GM23338 (cell line): ENCODE results near the gene HDAC9. TPM values are rescaled to one million over a fixed set of nuclear protein-coding genes. Genes with fewer than 3 reads are reported as not detected.

Experiments used
- ATAC-seq: fragments of 200-7000 bp; cut with Tn5 transposase; 3 replicates; pipeline ENCODE4 v1.9.1; 2020
- DNase-seq: peaks from one replicate; pipeline ENCODE4 v3.0.0-alpha.2; 2015; ENCODE audit warnings: low spot score
- H2AFZ ChIP-seq: fragments of 200-600 bp; sonication (generic); 2 replicates; pipeline ENCODE4 v1.8.0; 2016; ENCODE audit warnings: antibody characterized with exemption, mild to moderate bottlenecking, moderate library complexity
- H3F3A ChIP-seq: fragments of 200-600 bp; sonication (generic); replicated peaks from 2 replicates; pipeline ENCODE4 v1.8.0; 2017; ENCODE audit warnings: antibody characterized with exemption, mixed run types, low read depth
- H3K27ac ChIP-seq: fragments of 200-600 bp; sonication (generic); 2 replicates; pipeline ENCODE4 v1.6.1; 2016; ENCODE audit warnings: low read depth
- H3K27me3 ChIP-seq: fragments of 200-600 bp; sonication (generic); 2 replicates; pipeline ENCODE4 v1.8.0; 2016; ENCODE audit warnings: mild to moderate bottlenecking, mixed run types, moderate library complexity; ENCODE audit not compliant: insufficient read depth
- H3K36me3 ChIP-seq: fragments of 200-600 bp; sonication (generic); 2 replicates; pipeline ENCODE4 v1.8.0; 2016; ENCODE audit warnings: mild to moderate bottlenecking; ENCODE audit not compliant: insufficient read depth
- H3K4me1 ChIP-seq: fragments of 200-600 bp; sonication (generic); 2 replicates; pipeline ENCODE4 v1.8.0; 2016; ENCODE audit warnings: mild to moderate bottlenecking, moderate library complexity; ENCODE audit not compliant: insufficient read depth
- H3K4me2 ChIP-seq: fragments of 200-600 bp; sonication (generic); 2 replicates; pipeline ENCODE4 v1.7.1; 2017; ENCODE audit warnings: mixed run types
- H3K4me3 ChIP-seq: fragments of 200-600 bp; sonication (generic); 2 replicates; pipeline ENCODE4 v1.6.1; 2016; ENCODE audit warnings: mixed run types
- H3K79me2 ChIP-seq: fragments of 200-600 bp; sonication (generic); replicated peaks from 2 replicates; pipeline ENCODE4 v1.8.0; 2017; ENCODE audit warnings: mild to moderate bottlenecking; ENCODE audit not compliant: insufficient read depth
- H3K9me2 ChIP-seq: fragments of 200-600 bp; sonication (generic); 2 replicates; pipeline ENCODE4 v1.8.0; 2017; ENCODE audit not compliant: insufficient read depth
- H4K20me1 ChIP-seq: fragments of 200-600 bp; sonication (generic); replicated peaks from 2 replicates; pipeline ENCODE4 v1.8.0; 2017; ENCODE audit warnings: mild to moderate bottlenecking; ENCODE audit not compliant: insufficient read depth
- H3K27ac Mint-ChIP-seq: 2 replicates; pipeline ENCODE4 v1.8.0; 2020; ENCODE audit warnings: inconsistent platforms, mild to moderate bottlenecking, moderate library complexity, mixed read lengths
- H3K27me3 Mint-ChIP-seq: 3 replicates; pipeline ENCODE4 v1.8.0; 2022; ENCODE audit warnings: low read depth, mild to moderate bottlenecking, moderate library complexity, mixed read lengths, inconsistent platforms; ENCODE audit not compliant: insufficient read depth, poor library complexity
- H3K36me3 Mint-ChIP-seq: 3 replicates; pipeline ENCODE4 v1.8.0; 2021; ENCODE audit warnings: low read depth, mild to moderate bottlenecking, inconsistent platforms, moderate library complexity, mixed read lengths
- H3K4me1 Mint-ChIP-seq: 3 replicates; pipeline ENCODE4 v1.8.0; 2020; ENCODE audit warnings: mild to moderate bottlenecking, inconsistent platforms, mixed read lengths
- H3K4me3 Mint-ChIP-seq: 3 replicates; pipeline ENCODE4 v1.8.0; 2021; ENCODE audit warnings: moderate library complexity, mild to moderate bottlenecking, inconsistent platforms, mixed read lengths
- H3K9me3 Mint-ChIP-seq: 3 replicates; pipeline ENCODE4 v1.8.0; 2020; ENCODE audit warnings: moderate library complexity, mild to moderate bottlenecking, inconsistent platforms, mixed read lengths
- CREB1 ChIP-seq: fragments of 250-450 bp; sonication (Bioruptor Pico); IDR thresholded peaks from 2 replicates; pipeline ENCODE4 v1.5.0; 2020; ENCODE audit warnings: low read depth, mild to moderate bottlenecking, moderate library complexity
- EZH2 ChIP-seq: fragments of 200-600 bp; sonication (generic); IDR thresholded peaks from one replicate; pipeline ENCODE4 v1.8.0; 2017; ENCODE audit warnings: antibody characterized with exemption, mild to moderate bottlenecking, low read depth; ENCODE audit not compliant: unreplicated experiment
- EZH2phosphoT487 ChIP-seq: fragments of 200-600 bp; sonication (generic); IDR thresholded peaks from one replicate; pipeline ENCODE4 v1.8.1; 2018; ENCODE audit warnings: antibody characterized with exemption; ENCODE audit not compliant: unreplicated experiment
- JUNB ChIP-seq: IDR thresholded peaks from one replicate; pipeline ENCODE4 v1.6.1; 2016; ENCODE audit warnings: antibody characterized with exemption; ENCODE audit not compliant: unreplicated experiment
- NANOG ChIP-seq: IDR thresholded peaks from 2 replicates; pipeline ENCODE4 v1.6.1; 2016; ENCODE audit warnings: antibody characterized with exemption, borderline replicate concordance
- POLR2AphosphoS5 ChIP-seq: IDR thresholded peaks from 2 replicates; pipeline ENCODE4 v1.6.1; 2016; ENCODE audit warnings: antibody characterized with exemption, low read depth
- REST ChIP-seq: IDR thresholded peaks from one replicate; pipeline ENCODE4 v1.6.1; 2018; ENCODE audit warnings: antibody characterized with exemption; ENCODE audit not compliant: unreplicated experiment
- STAT1 ChIP-seq: IDR thresholded peaks from one replicate; pipeline ENCODE4 v1.6.1; 2016; ENCODE audit warnings: antibody characterized with exemption; ENCODE audit not compliant: unreplicated experiment
- ZNF114 ChIP-seq: fragments of 250-450 bp; sonication (Bioruptor Pico); IDR thresholded peaks from 2 replicates; pipeline ENCODE4 v1.5.0; 2020; ENCODE audit warnings: mild to moderate bottlenecking, moderate library complexity
- ZNF331 ChIP-seq: fragments of 250-450 bp; sonication (Bioruptor Pico); IDR thresholded peaks from 2 replicates; pipeline ENCODE4 v1.5.0; 2020; ENCODE audit warnings: low read depth, mild to moderate bottlenecking, moderate library complexity
- polyA plus RNA-seq: library from polyadenylated mRNA; unstranded; fragments of >200 nt; fragmentation: Nextera tagmentation; extraction: Ambion mirVana; gene quantifications from 2 replicates; pipeline ENCODE4 v1.2.1, GENCODE V29; 2016
- total RNA-seq: library from RNA; depleted of rRNA; stranded (reverse); fragments of >200 nt; shearing (Covaris generic); gene quantifications from 2 replicates; pipeline ENCODE4 v1.2.3, GENCODE V29; 2014
- TF ChIP-seq, protein P1 (sequence below): IDR thresholded peaks from 2 replicates; pipeline ENCODE4 v1.6.1; 2016; ENCODE audit warnings: antibody characterized with exemption
- TF ChIP-seq, protein P2 (sequence below), 2 experiments: fragments of 200-600 bp in 1 of 2; sonication (generic) in 1 of 2; conservative IDR thresholded peaks; 2 replicates each; pipeline versions ENCODE4 v1.5.1 to v1.6.1; 2016 to 2017; ENCODE audit warnings: antibody characterized with exemption in 2 of 2, low read depth in 2 of 2, mild to moderate bottlenecking in 2 of 2, moderate library complexity in 1 of 2
- TF ChIP-seq, protein P3 (sequence below): fragments of 250-450 bp; sonication (Bioruptor Pico); IDR thresholded peaks from 2 replicates; pipeline ENCODE4 v1.5.0; 2020; ENCODE audit warnings: mild to moderate bottlenecking, moderate library complexity

Gene HDAC9
- total and polyA plus RNA-seq, 2 experiments from 2014 or later, result 8.3 to 18.5 TPM

DNA sequence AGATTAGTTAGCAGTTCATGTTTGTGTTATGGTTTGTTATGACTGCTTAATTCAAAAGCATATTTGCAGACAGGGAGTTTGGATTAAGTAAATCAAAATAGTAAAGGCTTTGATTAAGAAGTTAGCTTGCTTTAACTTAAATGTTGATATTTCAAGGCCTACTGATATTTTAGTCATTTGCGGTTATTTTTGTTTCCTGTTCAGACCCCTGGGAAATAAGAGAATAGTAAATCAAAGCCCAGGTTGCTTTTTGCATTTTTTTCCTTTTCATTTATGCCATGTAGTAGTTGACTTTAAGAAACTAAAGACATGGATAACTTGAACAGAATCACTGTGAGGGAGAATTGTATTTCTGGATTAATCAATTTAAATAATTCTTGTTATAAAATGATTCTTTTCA is 77.3 kb downstream of the HDAC9 start:
- Mint-ChIP-seq H3K4me1 (peaks cover 7% of the 10 kb centered on the region), H3K4me3 (no peak overlapping the region), H3K27ac (no peak overlapping the region), H3K9me3 (no peaks in the 10 kb centered on the region), H3K36me3 (peaks cover 5% of the 10 kb centered on the region; the same call in 1 of the 3 replicates), H3K27me3 (no peaks in the 10 kb centered on the region)
- Histone ChIP-seq H3K79me2 (no peaks in the 10 kb centered on the region), H3K27me3 (no peaks in the 10 kb centered on the region), H4K20me1 (no peaks in the 10 kb centered on the region), H3K4me2 (no peak overlapping the region), H3K27ac (no peak overlapping the region), H3K4me1 (no peaks in the 10 kb centered on the region), H3F3A (no peaks in the 10 kb centered on the region), H2AFZ (no peak overlapping the region), H3K9me2 (no peaks in the 10 kb centered on the region), H3K36me3 (no peaks in the 10 kb centered on the region), H3K4me3 (no peak overlapping the region)
- TF ChIP-seq ZNF331 (CRISPR knock-in tag), result no peak
- TF ChIP-seq CREB1 (CRISPR knock-in tag), result no peak
- TF ChIP-seq, protein P1, sequence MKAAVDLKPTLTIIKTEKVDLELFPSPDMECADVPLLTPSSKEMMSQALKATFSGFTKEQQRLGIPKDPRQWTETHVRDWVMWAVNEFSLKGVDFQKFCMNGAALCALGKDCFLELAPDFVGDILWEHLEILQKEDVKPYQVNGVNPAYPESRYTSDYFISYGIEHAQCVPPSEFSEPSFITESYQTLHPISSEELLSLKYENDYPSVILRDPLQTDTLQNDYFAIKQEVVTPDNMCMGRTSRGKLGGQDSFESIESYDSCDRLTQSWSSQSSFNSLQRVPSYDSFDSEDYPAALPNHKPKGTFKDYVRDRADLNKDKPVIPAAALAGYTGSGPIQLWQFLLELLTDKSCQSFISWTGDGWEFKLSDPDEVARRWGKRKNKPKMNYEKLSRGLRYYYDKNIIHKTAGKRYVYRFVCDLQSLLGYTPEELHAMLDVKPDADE, result no peak
- TF ChIP-seq JUNB, result no peak
- TF ChIP-seq, protein P2, sequence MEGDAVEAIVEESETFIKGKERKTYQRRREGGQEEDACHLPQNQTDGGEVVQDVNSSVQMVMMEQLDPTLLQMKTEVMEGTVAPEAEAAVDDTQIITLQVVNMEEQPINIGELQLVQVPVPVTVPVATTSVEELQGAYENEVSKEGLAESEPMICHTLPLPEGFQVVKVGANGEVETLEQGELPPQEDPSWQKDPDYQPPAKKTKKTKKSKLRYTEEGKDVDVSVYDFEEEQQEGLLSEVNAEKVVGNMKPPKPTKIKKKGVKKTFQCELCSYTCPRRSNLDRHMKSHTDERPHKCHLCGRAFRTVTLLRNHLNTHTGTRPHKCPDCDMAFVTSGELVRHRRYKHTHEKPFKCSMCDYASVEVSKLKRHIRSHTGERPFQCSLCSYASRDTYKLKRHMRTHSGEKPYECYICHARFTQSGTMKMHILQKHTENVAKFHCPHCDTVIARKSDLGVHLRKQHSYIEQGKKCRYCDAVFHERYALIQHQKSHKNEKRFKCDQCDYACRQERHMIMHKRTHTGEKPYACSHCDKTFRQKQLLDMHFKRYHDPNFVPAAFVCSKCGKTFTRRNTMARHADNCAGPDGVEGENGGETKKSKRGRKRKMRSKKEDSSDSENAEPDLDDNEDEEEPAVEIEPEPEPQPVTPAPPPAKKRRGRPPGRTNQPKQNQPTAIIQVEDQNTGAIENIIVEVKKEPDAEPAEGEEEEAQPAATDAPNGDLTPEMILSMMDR (conservative IDR thresholded peaks at IDR 0.05; ENCODE audit: low read depth in 2 of 2), result no peak
- no peak for TF ChIP-seq NANOG
- TF ChIP-seq EZH2, result no peak
- TF ChIP-seq STAT1, result no peak
- TF ChIP-seq, protein P3, sequence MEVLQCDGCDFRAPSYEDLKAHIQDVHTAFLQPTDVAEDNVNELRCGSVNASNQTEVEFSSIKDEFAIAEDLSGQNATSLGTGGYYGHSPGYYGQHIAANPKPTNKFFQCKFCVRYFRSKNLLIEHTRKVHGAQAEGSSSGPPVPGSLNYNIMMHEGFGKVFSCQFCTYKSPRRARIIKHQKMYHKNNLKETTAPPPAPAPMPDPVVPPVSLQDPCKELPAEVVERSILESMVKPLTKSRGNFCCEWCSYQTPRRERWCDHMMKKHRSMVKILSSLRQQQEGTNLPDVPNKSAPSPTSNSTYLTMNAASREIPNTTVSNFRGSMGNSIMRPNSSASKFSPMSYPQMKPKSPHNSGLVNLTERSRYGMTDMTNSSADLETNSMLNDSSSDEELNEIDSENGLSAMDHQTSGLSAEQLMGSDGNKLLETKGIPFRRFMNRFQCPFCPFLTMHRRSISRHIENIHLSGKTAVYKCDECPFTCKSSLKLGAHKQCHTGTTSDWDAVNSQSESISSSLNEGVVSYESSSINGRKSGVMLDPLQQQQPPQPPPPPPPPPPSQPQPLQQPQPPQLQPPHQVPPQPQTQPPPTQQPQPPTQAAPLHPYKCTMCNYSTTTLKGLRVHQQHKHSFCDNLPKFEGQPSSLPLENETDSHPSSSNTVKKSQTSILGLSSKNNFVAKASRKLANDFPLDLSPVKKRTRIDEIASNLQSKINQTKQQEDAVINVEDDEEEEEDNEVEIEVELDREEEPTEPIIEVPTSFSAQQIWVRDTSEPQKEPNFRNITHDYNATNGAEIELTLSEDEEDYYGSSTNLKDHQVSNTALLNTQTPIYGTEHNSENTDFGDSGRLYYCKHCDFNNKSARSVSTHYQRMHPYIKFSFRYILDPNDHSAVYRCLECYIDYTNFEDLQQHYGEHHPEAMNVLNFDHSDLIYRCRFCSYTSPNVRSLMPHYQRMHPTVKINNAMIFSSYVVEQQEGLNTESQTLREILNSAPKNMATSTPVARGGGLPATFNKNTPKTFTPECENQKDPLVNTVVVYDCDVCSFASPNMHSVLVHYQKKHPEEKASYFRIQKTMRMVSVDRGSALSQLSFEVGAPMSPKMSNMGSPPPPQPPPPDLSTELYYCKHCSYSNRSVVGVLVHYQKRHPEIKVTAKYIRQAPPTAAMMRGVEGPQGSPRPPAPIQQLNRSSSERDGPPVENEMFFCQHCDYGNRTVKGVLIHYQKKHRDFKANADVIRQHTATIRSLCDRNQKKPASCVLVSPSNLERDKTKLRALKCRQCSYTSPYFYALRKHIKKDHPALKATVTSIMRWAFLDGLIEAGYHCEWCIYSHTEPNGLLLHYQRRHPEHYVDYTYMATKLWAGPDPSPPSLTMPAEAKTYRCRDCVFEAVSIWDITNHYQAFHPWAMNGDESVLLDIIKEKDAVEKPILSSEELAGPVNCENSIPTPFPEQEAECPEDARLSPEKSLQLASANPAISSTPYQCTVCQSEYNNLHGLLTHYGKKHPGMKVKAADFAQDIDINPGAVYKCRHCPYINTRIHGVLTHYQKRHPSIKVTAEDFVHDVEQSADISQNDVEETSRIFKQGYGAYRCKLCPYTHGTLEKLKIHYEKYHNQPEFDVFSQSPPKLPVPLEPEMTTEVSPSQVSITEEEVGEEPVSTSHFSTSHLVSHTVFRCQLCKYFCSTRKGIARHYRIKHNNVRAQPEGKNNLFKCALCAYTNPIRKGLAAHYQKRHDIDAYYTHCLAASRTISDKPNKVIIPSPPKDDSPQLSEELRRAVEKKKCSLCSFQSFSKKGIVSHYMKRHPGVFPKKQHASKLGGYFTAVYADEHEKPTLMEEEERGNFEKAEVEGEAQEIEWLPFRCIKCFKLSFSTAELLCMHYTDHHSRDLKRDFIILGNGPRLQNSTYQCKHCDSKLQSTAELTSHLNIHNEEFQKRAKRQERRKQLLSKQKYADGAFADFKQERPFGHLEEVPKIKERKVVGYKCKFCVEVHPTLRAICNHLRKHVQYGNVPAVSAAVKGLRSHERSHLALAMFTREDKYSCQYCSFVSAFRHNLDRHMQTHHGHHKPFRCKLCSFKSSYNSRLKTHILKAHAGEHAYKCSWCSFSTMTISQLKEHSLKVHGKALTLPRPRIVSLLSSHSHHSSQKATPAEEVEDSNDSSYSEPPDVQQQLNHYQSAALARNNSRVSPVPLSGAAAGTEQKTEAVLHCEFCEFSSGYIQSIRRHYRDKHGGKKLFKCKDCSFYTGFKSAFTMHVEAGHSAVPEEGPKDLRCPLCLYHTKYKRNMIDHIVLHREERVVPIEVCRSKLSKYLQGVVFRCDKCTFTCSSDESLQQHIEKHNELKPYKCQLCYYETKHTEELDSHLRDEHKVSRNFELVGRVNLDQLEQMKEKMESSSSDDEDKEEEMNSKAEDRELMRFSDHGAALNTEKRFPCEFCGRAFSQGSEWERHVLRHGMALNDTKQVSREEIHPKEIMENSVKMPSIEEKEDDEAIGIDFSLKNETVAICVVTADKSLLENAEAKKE (CRISPR knock-in tag), result no peak
- no peak for TF ChIP-seq EZH2phosphoT487
- TF ChIP-seq ZNF114, result no peak
- no peak for TF ChIP-seq REST
- no peak for TF ChIP-seq POLR2AphosphoS5
- no peak for DNase-seq
- no peak for ATAC-seq
